ENCODE results near the gene ZFP57.
"Not testable (repeated sequence)": the region's sequence is repeated elsewhere in the genome, so short reads cannot be mapped to it uniquely, and the experiment has no call there.

ZFP57 gene

GRCh38 chr6:29702519-29703103 lies 21.7 kb upstream of the ZFP57 start:
- Histone ChIP-seq H3K4me3 (no peak overlapping the region), H3K27ac (no peak overlapping the region)

DNA sequence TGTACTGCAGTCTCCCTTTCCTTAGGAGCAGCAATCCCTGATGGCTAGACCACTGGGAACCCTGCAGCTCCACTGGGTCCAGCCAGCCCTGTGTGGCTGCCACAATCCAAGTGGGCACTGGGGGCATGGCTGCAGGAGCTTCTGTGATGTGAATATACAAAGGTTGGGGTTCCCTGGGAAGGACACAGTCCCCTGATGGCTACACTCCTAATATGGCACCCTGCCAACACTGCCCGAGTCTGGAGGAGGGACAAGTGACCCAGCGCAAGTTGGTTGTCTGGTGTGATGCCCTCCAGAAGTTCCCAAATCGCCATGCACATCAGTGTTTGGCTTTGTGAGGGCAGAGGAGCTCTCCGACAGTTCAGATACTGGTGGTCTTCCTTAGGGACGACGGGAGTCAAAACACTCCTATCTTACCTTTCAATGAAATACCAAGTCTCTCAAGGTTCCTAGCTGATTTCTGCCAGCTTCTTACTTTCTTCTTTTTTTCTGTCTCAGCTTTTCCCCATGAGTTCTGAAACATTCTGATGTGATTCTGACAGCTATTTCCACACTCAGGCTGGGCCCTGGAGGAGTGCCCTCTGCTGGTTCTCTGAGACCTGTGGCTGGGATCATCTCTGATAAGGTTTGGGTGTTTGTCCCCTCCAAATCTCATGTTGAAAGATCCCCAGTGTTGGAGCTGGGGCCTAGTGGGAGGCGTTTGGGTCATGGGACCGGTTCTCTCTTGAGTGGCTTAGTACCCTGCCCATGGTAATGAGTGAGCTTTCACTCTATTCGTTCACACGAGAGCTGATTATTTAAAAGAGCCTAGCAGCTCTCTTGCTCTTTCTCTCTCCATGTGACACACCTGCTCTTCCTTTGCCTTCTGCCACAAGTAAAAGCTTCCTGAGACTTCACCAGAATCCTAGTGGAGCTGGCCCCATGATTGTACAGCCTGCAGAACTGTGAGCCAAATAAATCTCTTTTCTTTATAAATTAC lies 15.5 kb upstream of the ZFP57 start:
- H3K27ac ChIP-seq: no peak overlapping the region
- H3K4me3 ChIP-seq: no peak overlapping the region

DNA sequence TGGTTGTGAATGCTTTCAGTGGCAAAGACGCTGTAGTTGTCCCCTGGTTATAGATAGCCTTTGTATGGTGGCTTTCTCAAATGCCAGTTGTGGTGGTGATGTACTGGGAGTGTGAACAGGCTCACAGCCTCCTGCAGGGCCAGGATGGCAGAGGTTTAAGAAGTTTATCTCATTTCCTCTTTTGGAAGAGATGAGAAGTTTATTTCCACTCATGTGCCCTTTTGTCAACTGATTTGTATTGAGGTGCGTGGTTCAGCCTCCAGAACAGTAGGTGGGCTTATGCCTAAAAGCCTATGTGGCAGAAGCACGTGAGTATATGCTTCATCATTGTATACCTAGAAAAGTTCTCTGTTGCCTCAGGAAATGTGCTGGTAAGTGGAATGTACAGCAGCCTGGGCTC lies 13.7 kb upstream of the ZFP57 start:
- Histone ChIP-seq H3K27ac (no peak overlapping the region), H3K4me3 (no peak overlapping the region)

DNA sequence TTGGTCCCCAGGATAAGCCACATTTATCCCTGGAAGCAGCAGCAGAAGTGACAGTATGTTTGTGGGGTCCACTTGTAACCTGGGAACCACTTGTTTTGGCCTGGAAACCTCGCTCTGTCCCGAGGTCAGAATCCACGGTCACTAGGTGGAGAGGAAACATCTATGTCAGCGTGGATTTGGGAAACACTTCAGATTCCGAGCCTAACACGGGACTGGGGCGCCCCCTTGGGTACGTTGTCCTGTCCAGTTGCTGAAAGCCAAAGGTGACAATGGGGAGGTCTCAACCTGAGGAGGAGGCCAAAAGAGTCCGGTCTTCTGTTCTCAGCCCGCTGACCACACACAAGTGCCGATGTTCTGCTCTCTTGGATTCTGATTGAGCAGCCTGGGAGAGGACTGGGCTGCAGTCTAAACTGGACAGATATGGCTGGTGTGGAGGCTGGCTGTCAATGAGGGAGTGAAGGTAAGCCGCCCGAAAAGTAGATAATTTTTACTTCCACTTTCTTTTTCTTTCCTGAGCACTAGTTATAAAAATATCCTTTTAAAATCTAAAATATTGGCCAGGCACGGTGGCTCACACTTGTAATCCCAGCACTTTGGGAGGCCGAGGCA lies 4.9 kb upstream of the ZFP57 start:
- Histone ChIP-seq H3K27ac (no peak overlapping the region), H3K4me3 (no peak overlapping the region)

DNA sequence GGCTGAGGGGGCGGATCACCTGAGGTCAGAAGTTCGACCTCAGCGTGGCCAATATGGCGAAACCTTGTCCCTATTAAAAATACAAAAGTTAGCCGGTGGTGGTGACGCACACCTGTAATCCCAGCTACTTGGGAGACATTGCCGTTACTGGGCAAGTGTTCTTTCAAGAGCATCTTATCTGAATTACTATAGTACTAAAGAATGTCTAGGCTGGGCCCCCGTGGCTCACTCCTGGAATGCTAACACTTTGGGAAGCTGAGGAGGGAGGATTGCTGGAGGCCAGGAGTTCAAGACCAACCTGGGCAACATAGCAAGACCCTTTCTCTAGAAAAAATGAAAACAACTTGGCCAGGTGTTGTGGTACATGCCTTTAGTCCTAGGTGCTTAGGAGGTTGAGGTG lies 859 bp upstream of the ZFP57 start:
- Histone ChIP-seq H3K4me3 (no peak overlapping the region), H3K27ac (no peak overlapping the region)

- peak overlapping the region in 4 of 7 experiments; percentile 7 to 30 (median 18) for H3K4me3 ChIP-seq
- peak overlapping the region in 3 of 21 experiments; percentile 54 to 66 (median 66) for H3K27ac ChIP-seq
These were observed 536 bp downstream of the ZFP57 start for GRCh38 chr6:29680416-29680815.

DNA sequence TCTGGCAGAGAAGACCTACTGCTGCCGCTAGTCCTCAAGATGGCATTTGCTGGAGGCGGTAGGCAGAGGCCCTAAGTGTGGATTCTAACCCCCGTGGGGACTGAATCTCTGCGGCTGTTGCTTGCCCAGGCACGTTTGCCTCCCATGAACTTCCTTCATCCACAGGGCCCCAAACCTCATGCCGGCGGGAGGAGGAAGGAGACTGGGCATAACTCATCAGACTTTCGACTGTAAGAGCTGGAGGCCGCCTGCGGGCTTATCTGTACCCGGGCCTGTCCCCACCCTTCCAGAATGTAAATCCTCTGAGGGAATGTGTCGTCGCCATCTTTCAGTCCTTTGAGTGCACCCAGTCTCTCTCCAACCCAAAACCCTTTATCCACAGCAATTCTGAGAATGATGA lies 990 bp downstream of the ZFP57 start:
- Histone ChIP-seq H3K27ac (peak overlapping the region in 1 of 21 experiments; percentile 66), H3K4me3 (peak overlapping the region in 1 of 7 experiments; percentile 30)

- Histone ChIP-seq H3K27ac (no peak overlapping the region), H3K4me3 (no peak overlapping the region)
These were observed 2.8 kb downstream of the ZFP57 start for GRCh38 chr6:29678114-29678513.

GRCh38 chr6:29676981-29677601 lies 3.9 kb downstream of the ZFP57 start:
- H3K4me3 ChIP-seq: no peak overlapping the region
- H3K27ac ChIP-seq: no peak overlapping the region

GRCh38 chr6:29675561-29675960 lies 5.4 kb downstream of the ZFP57 start:
- Histone ChIP-seq H3K4me3 (no peak overlapping the region), H3K27ac (no peak overlapping the region)

DNA sequence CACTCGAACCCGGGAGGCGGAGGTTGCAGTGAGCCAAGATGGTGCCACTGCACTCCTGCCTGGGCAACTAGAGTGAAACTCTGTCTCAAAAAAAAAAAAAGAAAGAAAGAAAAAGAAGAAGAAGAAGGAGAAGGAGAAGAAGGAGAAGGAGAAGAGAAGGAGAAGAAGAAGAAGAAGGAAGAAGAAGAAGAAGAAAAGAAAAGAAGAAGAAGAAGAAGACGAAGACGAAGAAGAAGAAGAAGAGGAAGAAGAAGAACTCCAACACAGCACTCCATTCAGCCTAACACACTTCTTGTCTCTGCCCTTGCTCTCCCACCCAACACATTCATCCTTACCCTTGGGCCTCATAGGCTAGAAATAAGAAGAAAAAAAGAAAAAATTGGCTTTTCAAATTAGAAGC lies 6.9 kb downstream of the ZFP57 start:
- H3K27ac ChIP-seq: no peak overlapping the region
- H3K4me3 ChIP-seq: no peak overlapping the region

DNA sequence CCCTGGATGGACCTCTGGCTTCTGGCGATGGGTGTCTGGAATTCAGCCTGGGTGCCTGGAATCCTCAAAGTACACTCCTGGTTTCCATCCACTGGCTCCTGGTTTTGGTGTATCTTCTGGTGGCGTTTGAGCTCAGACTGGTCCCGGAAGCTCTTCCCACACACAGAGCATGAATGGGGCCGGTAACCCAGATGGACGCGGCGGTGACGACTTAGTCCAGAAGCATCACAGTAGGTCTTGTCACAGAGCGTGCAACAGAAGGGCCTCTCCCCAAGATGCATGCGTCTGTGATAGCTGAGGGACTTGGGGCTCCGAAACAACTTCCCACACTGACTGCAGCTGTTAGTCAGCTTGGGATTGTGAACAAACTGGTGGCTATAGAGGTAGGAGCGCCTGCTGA lies 7.8 kb downstream of the ZFP57 start:
- H3K27ac ChIP-seq: no peak overlapping the region
- no peak overlapping the region for H3K4me3 ChIP-seq

- not testable (repeated sequence) for H3K4me3 ChIP-seq, H3K27ac ChIP-seq
These were observed 8.8 kb downstream of the ZFP57 start for GRCh38 chr6:29672116-29672515.

- Histone ChIP-seq H3K4me3 (no peak overlapping the region), H3K27ac (no peak overlapping the region)
These were observed 9.9 kb downstream of the ZFP57 start for GRCh38 chr6:29671026-29671425.

- no peak overlapping the region for H3K4me3 ChIP-seq
- H3K27ac ChIP-seq: no peak overlapping the region
These were observed 13.8 kb downstream of the ZFP57 start for GRCh38 chr6:29667158-29667557.

GRCh38 chr6:29666826-29667130 lies 14.2 kb downstream of the ZFP57 start:
- Histone ChIP-seq H3K4me3 (no peak overlapping the region), H3K27ac (no peak overlapping the region)

- no peak overlapping the region for H3K27ac ChIP-seq
- no peak overlapping the region for H3K4me3 ChIP-seq
These were observed 14.8 kb downstream of the ZFP57 start for GRCh38 chr6:29665942-29666825.

GRCh38 chr6:29663300-29664042 lies 17.5 kb downstream of the ZFP57 start:
- no peak overlapping the region for H3K27ac ChIP-seq
- no peak overlapping the region for H3K4me3 ChIP-seq
